ENCODE measurements around the gene PIKFYVE.

PIKFYVE gene

GRCh38 chr2:208274748-208275147 lies 8.7 kb downstream of the PIKFYVE start:
- Histone ChIP-seq H3K36me3 (replicated peaks) (peaks cover 31% of the 10 kb centered on the region), H3K27ac (no peak overlapping the region), H3K27me3 (replicated peaks) (no peaks in the 10 kb centered on the region), H3K4me3 (ENCODE audit: low read depth, low read length) (no peak overlapping the region)
- no peak for TF ChIP-seq CTCF (IDR thresholded peaks at IDR 0.05; ENCODE audit: low read depth, low read length, missing control alignments)
- DNase-seq = no peak
- in situ Hi-C loops (cut with HindIII; ENCODE audit: low pct_ligation_motif_present, low sequenced_read_pairs) = no loop called here

DNA sequence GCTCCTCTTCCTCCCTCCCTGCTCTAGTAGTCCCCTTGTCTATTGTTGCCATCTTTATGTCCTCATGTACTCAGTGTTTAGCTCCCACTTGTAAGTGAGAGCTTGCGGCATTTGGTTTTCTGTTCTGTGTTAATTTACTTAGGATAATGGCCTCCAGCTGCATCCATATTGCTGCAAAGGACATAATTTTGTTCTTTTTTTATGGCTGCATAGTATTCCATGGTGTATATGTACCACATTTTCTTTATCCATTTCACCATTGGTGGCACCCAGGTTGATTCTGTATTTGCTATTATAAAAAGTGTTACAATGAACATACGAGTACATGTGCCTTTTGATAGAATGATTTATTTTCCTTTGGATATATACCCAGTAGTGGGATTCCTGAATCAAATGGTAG lies 12.5 kb downstream of the PIKFYVE start:
- no peak for TF ChIP-seq CTCF (IDR thresholded peaks at IDR 0.05; ENCODE audit: low read depth, low read length, missing control alignments)
- no peaks in the 10 kb centered on the region for H3K27me3 ChIP-seq (replicated peaks)
- in situ Hi-C loops (cut with HindIII; ENCODE audit: low pct_ligation_motif_present, low sequenced_read_pairs) = no loop called here
- no peak overlapping the region for H3K4me3 ChIP-seq (ENCODE audit: low read depth, low read length)
- H3K36me3 ChIP-seq (replicated peaks) = peaks cover 37% of the 10 kb centered on the region
- DNase-seq = no peak
- H3K27ac ChIP-seq = no peak overlapping the region

DNA sequence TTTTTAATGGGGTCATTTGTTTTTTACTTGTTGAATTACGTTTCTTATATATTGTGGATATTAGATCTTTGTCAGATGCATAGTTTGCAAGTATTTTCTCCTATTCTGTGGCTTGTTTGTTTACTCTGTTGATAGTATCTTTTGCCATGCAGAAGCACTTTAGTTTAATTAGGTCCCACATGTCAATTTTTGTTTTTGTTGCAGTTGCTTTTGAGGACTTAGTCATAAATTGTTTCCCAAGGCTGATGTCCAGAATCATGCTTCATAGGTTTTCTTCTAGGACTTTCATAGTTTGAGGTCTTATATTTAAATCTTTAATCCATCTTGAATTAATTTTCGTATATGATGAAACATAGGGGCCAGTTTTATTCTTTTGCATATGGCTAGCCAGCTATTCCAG lies 13.2 kb downstream of the PIKFYVE start:
- peaks cover 37% of the 10 kb centered on the region for H3K36me3 ChIP-seq (replicated peaks)

GRCh38 chr2:208280234-208280633 lies 14.2 kb downstream of the PIKFYVE start:
- Histone ChIP-seq H3K36me3 (replicated peaks) (peaks cover 37% of the 10 kb centered on the region), H3K27ac (no peak overlapping the region), H3K4me3 (ENCODE audit: low read depth, low read length) (no peak overlapping the region), H3K27me3 (replicated peaks) (no peaks in the 10 kb centered on the region)
- DNase-seq = no peak
- TF ChIP-seq CTCF (IDR thresholded peaks at IDR 0.05; ENCODE audit: low read depth, low read length, missing control alignments) = no peak
- in situ Hi-C loops (cut with HindIII; ENCODE audit: low pct_ligation_motif_present, low sequenced_read_pairs) = no loop called here

More for the DNA sequence above, 13.2 kb downstream of the PIKFYVE start:
- in situ Hi-C loops (cut with HindIII; ENCODE audit: low pct_ligation_motif_present, low sequenced_read_pairs) = no loop called here
- DNase-seq = no peak
- no peak for TF ChIP-seq CTCF (IDR thresholded peaks at IDR 0.05; ENCODE audit: low read depth, low read length, missing control alignments)
- Histone ChIP-seq H3K27ac (no peak overlapping the region), H3K27me3 (replicated peaks) (no peaks in the 10 kb centered on the region), H3K4me3 (ENCODE audit: low read depth, low read length) (no peak overlapping the region)

GRCh38 chr2:208280933-208281332 lies 14.9 kb downstream of the PIKFYVE start:
- H3K27me3 ChIP-seq (replicated peaks) = no peaks in the 10 kb centered on the region
- H3K4me3 ChIP-seq (ENCODE audit: low read depth, low read length) = no peak overlapping the region
- peaks cover 33% of the 10 kb centered on the region for H3K36me3 ChIP-seq (replicated peaks)
- DNase-seq = peak; percentile 42
- in situ Hi-C loops (cut with HindIII; ENCODE audit: low pct_ligation_motif_present, low sequenced_read_pairs) = no loop called here
- no peak for TF ChIP-seq CTCF (IDR thresholded peaks at IDR 0.05; ENCODE audit: low read depth, low read length, missing control alignments)
- no peak overlapping the region for H3K27ac ChIP-seq

DNA sequence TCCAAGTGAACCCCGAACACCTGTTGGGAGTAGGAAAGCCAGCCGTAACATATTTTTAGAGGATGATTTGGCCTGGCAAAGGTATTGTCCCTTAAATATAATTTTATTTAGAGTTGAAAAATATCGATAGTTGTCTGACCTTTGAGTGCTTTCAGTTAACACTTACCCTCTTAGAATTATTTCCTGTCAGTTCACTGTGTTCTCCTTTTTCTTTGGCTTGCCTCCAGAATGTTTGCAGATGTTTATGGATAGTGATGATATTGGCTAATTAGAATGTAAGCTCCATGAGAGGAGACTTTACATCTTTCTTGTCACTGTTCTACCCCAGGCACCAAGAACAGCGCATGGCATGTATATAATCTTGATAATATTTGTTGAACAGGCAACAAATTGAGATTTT lies 19.8 kb downstream of the PIKFYVE start:
- no peak for DNase-seq
- Histone ChIP-seq H3K27me3 (replicated peaks) (no peaks in the 10 kb centered on the region), H3K4me3 (ENCODE audit: low read depth, low read length) (no peak overlapping the region), H3K27ac (no peak overlapping the region), H3K36me3 (replicated peaks) (peaks cover 26% of the 10 kb centered on the region)
- in situ Hi-C loops (cut with HindIII; ENCODE audit: low pct_ligation_motif_present, low sequenced_read_pairs) = no loop called here
- no peak for TF ChIP-seq CTCF (IDR thresholded peaks at IDR 0.05; ENCODE audit: low read depth, low read length, missing control alignments)

Data from brain microvascular endothelial cell (primary cell).